Renal cortical epithelial cell (primary cell): ENCODE data around the gene PDGFB. TPM values are rescaled to one million over a fixed set of nuclear protein-coding genes. Genes with fewer than 3 reads are reported as not detected.
"Not testable (repeated sequence)": the region's sequence is repeated elsewhere in the genome, so short reads cannot be mapped to it uniquely, and the experiment has no call there.

Experiments used
- DNase-seq: peaks from one replicate; pipeline ENCODE4 v3.0.0-alpha.2; 2011; ENCODE audit warnings: low read depth
- total RNA-seq: library from RNA; depleted of rRNA; stranded (reverse); fragments of >200 nt; gene quantifications from 2 replicates; pipeline ENCODE4 v1.2.3, GENCODE V29; 2014

PDGFB gene
- total RNA-seq, 1 donor from 2014 or later: 63.6 TPM

GRCh38 chr22:39227542-39228272 lies 17.1 kb downstream of the PDGFB start:
- DNase-seq: no peak

DNA sequence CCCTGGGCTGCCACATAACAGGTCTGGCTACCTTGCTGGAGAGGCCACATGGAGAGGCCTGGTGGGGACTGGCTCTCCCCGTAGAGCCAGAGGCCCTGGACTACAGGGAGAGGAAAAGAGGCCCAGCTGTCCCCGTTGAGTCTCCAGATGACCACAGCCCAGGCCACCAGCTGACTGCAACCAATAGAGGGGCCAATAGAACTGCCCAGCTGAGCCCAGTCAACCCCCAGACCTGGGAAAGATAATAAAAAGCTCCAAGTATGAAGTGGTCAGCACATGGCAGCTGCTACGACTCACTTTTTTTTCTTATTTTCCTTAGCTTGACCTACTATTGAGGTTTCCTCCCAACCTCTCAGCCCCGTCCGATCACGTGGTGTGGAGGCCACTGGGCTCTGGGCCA lies 18.4 kb downstream of the PDGFB start:
- DNase-seq: no peak

DNA sequence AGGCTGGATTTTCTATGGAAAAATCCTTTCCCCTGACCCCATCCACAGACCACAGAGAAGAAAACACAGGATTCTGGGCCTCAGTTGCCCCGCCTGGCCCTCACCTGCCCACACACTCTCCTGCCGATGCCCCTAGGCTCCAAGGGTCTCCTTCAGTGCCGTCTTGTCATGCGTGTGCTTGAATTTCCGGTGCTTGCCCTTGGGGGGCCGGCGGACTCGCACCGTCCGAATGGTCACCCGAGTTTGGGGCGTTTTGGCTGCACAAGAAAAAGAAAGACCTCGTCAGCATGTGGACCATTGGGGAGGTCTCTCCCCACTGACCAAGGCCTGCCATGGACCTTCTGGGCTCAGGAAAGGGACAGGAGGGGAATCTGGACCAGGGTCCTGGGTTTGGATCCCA lies 19.2 kb downstream of the PDGFB start:
- no peak for DNase-seq

DNA sequence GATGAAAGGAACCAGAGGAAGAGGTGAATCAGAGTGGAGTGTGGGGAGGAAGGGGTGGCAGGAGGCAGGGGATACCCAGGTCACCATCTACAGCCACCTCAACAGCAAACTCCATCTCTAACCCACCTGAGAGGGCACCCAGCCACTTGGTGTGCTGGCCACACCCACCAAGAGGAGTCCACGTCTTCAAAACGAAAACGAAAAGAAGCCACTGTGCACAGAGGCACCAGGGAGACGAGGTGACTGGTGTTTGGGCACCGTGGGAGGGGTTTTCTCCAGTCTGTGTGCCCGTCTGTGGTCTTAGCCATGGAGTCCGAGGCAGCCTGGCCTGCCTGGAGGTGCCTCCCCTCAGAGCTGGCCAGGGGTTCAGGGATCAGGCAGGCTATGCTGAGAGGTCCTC lies 20.2 kb downstream of the PDGFB start:
- DNase-seq: no peak

DNA sequence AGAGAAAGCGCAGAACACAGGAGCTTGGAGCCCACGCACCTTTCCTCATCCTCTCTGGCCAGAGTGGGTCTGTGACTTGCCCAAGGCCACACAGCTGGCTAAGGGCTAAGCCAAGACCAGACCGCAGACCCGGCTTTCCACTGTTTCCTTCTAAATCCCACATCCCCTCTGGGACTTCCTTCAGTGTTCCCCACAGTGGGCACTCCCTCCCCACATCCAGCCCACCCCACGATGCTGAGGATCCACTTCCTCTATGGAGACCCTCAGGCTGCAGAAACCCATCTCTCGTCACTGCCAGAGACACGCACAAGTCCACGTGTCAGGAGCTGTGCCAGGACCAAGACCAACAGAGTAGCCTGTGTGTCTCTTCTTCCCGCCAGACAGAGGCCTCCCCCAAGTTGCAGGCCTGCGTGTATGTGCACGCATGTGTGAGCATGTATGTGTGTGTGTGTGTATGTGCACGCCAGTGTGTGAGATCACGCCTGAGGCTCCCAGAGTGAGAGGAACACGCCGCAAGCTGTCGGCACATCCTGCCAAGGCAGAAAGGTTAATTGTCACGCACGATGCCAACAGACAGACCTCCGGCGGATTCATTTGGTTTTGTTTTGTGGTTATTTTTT lies 21.6 kb downstream of the PDGFB start:
- no peak for DNase-seq

GRCh38 chr22:39221999-39222686 lies 22.6 kb downstream of the PDGFB start:
- DNase-seq: no peak

GRCh38 chr22:39220890-39221850 lies 23.6 kb downstream of the PDGFB start:
- no peak for DNase-seq

DNA sequence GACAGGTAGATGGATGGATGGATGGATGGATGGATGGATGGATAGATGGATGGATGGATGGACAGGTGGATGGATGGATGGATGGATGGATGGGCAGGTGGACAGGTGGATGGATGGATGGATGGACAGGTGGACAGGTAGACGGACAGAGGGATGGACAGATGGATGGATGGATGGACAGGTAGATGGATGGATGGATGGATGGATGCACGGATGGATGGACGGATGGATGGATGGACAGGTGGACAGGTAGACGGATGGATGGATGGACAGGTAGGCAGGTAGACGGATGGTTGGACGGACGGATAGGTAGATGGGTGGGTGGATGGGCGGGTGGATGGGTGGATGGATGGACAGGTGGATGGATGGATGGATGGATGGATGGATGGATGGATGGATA lies 24.3 kb downstream of the PDGFB start:
- DNase-seq: no peak

DNA sequence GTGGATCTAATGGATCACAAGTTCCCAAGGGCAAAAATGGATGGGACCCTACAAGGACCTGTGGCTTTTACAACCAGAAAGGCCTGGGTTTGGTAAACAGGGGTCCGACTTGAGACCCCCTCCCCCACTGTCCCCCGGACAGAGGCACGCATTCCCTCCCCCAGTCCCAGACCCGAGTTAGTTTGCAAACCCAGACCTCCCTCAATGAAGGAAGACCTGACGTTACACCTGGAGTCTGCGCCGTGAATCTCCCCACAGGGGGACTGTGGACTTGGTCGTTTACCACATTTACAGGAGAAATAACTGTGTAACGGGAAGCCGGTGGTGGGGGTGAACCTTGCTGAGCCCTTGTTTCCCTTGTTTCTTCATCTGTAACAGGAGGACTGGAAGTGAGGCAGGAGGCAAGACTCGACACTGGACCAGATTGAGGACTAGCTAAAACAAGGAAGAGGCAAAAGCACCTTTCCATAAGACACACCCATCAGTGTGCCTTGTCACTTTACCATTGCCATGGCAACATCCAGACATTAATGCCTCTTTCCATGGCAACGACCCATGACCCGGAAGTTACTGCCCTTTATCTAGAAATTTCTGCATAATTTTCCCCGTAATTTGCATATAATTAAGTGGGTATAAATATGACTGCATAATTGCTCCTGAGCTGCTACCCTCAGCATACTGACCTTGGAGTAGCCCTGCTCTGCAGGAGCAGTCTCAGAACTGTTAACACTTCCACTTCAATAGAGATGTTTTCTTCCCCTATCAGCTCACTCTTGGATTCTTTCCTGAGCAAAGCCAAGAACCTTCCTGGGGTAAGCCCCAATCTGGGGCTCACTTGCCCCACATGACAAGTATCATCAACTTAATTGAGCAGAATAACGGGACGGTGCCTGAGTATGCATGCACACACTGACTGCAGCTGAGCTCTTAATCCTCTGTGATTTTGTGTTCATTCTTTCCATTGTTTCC lies 25.4 kb downstream of the PDGFB start:
- no peak for DNase-seq

- DNase-seq: not testable (repeated sequence)
Observed at GRCh38 chr22:39218432-39218831, 26.4 kb downstream of the PDGFB start.

DNA sequence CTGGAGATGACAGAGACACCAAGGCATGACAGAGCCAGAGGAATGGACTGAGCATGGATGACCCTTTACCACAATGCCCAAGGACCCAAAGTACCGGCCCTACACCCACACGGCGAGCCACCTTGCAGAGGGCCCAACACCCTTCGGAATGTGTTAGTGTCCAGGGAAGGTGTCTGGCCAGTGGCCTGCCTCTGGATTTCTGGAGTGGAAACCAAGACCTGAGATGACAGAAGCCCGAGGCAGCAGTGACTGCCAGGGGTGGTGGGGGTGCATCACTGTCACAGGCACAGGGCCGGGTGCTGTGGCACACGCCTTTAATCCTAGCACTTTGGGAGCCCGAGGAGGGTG lies 28.7 kb downstream of the PDGFB start:
- no peak for DNase-seq

- no peak for DNase-seq
Observed at GRCh38 chr22:39215426-39216142, 29.2 kb downstream of the PDGFB start.

- DNase-seq: no peak
Observed at GRCh38 chr22:39215070-39215396, 29.7 kb downstream of the PDGFB start.

DNA sequence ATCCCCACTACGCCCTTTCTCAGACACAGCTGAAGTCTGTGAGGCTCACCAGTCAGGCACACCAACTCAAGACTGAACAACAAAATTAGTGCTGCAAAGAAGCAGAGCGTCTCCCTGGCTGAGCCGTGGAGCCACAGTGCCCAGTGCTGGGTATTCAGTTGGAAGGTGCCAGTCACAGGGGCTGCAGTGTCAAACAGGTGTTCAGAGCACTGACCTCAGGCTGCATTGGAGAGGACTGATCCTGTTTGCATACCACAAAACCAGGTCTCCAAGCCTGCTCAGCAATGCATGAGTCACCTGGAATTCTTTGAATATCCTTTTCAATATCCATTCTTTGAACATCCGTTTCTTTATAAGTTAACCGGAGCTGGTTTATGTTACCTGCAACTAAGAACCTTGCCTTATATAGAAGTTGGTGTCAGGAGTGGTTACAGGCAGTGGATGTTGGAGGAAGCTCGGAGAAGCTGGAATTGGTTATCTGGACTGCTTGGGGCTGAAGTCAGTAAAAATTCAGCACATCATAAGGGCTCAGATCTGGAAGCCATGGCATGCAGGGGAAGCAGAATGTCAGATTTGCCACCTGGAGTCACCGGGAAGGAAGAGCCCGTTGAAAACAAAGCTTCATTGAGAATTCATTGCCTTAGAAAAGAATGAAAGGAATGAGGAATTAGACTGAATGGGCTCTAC lies 30.3 kb downstream of the PDGFB start:
- peak; percentile 93 for DNase-seq

DNA sequence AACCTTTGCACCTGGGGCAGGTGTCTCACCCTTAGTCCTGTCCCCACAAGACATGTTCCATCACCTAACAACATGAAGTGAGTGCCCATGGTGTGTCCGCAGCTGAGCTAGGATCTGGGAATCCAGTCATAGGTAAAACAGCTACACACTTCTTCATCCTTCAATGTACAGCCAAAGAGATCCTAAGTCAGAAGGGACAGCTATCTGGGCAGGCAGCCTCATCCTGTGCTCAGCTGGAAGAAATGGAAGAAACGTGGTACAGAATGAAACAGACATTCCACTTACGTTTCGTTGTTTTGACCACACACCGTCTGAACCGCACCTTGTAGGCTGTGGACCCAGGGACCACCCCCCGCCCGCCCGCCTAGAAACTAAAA lies 30.8 kb downstream of the PDGFB start:
- DNase-seq: no peak

DNA sequence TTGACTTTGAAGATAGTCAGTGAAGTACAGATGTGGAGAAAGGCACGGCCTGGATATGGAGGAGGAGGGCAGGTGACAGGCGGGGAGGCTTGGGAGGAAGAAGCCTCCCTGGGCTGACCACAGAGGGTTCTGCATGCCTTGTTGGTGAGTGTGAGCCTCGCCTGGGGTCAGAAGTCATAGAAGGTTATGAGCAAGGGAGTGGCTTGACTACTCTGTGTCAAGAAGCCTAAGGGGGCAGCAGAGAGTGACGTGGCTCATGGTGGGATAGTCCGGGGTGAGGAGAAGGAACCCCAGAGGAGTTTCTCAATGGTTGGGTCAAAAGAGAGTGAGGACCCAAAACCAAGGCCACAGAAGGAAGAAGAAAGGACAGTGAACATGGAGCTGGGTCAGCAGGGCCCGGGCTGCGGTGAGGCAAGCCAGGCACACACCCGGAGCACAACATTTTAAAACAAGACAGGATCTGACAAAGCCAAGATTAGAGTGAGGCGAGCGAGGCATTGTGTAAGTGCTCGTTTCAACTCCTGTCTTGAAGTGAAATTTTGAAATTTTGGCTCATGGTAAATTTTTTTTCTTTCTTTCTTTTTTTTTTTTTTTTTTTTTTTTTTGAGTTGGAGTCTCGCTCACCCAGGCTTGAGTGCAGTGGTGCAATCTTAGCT lies 31.9 kb downstream of the PDGFB start:
- peak; percentile 91 for DNase-seq

- no peak for DNase-seq
Observed at GRCh38 chr22:39209756-39210155, 35.0 kb downstream of the PDGFB start.

- no peak for DNase-seq
Observed at GRCh38 chr22:39208013-39208680, 36.6 kb downstream of the PDGFB start.
